GM19239 (cell line): Measurements from ENCODE around the gene OR14A16.

Experiments
- DNase-seq: peaks from one replicate; pipeline ENCODE4 v3.0.0; 2011; ENCODE audit warnings: low spot score; ENCODE audit not compliant: insufficient read length
- FAIRE-seq: peaks from 2 replicates; lab custom pipeline; 2011; peaks lifted over from hg19 to GRCh38; lab: Jason Lieb, UNC

OR14A16 gene

GRCh38 chr1:247797518-247797917, 26.4 kb downstream of the OR14A16 start:
- DNase-seq, result no peak
- no peak for FAIRE-seq

GRCh38 chr1:247769603-247770002, 54.3 kb downstream of the OR14A16 start:
- no peak for DNase-seq
- no peak for FAIRE-seq
